HG02610 (cell line): ENCODE results near the gene BTNL3.

Source experiments
- ATAC-seq: cut with Tn5 transposase; IDR thresholded peaks from one replicate; pipeline ENCODE4 v1.9.1; 2021; ENCODE audit warnings: mild to moderate bottlenecking, moderate library complexity; ENCODE audit not compliant: unreplicated experiment

The BTNL3 gene

DNA sequence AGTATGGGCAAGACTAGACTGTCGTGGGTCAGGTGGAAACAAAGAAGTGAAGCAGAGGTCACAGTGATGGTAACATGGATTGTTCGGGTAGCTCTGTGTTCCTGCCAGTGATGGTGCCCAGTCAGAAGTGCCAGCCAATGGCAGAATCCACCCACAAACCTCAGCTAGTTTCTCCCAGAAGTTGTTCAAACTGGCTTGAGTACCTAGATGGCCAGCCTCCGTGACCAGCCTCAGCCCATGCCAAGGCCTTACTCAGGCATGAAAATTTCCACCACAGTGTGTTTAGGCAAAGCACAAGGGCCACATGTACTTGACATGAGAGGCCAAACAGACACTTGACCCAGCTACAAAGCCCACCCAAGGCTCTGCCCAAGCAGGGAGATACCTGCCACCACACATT lies 32.0 kb downstream of the BTNL3 start:
- no peak for ATAC-seq

DNA sequence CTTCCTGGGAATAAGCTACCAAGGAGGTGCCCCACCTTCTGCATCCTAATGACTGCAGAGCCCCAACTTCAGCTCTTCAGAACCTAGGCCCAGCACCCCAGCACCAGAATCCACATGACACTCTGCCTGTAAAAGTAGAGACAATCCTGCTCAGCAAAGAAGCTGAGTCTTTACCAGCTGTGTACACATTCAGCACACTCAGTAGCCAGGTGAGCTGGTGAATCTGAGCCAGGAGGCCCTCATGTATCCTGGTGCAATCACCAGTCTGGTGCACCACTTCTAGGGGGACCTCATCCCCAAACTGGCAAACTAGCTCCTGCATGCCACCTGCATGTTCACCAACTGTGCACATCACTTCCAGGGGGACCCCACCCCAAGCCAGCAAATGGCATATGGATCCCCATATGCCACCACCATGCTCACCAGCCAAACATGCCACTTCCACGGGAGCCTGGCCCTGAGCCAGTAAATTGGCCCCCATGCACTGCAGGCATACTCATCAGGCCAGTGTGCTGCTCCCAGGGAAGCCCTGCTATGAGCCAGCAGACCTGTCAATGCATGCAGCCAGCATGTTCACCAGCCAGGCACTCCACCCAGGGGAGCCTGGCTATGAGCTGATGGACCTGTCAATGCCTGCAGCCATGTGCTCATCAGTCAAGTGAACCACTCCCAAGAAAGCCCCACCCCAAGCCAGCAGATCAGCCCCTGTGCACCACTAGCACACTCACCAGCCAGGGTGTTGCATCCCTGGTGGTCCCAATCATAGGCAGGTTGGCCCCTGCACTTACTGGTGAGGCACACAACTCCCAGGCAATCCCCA lies 35.8 kb downstream of the BTNL3 start:
- ATAC-seq, result no peak

DNA sequence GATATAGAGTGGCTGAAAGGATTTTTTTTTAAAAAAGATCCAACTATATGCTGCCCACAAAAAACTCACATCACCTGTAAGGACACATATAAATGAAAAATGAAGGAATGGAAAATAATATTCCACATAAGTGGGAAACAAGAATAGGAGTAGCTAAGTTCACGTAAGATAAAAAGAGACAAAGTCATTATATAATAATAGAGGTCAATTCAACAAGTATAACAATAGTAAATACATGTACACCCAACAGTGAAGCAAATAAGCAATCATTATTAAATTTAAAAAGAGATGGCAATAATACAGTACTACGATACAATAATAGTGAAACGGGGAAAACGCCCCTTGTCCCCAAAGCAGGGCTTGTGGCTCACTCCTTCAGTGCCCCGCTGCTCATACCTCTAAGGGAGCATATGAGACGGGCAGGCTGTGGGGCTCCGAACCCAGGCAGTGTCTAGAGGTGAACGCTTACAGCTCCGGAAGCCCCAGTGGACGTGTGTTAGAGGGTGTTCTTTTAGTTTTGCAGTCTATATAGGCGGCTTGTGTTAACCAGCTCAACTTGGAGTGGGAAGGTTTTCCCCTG lies 38.9 kb downstream of the BTNL3 start:
- no peak for ATAC-seq

DNA sequence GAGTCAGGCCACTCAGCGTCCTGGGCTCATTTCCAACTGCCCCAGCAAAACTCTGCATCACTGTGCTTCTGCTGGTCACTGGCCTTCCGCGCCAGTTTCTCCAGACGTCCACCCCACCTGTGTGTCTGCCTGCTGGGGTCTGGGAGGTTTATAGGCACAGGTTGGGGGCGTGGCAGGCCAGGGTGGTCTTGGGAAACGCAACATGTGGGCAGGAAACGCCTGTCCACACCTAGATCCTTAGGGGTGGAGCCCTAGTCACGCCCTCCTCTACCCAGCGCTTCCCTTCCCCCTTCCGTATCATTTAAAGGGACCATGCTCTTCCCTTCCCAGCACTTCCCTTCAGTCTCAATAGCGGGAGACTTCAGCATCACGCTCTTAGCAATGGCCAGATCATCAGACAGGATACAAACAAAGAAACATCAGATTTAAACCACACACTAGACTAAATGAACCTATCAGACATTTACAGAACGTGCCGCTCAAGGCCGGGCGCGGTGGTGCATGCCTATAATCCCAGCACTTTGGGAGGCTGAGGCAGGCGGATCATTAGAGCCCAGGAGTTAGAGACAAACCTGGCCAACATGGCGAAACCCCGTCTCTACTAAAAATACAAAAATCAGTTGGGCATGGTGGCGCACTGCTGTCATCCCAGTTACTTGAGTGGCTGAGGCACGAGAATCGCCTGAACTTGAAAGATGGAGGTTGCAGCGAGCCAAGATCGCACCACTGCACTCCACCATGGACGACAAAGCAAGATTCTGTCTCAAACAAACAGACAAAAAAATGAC lies 39.6 kb downstream of the BTNL3 start:
- no peak for ATAC-seq

DNA sequence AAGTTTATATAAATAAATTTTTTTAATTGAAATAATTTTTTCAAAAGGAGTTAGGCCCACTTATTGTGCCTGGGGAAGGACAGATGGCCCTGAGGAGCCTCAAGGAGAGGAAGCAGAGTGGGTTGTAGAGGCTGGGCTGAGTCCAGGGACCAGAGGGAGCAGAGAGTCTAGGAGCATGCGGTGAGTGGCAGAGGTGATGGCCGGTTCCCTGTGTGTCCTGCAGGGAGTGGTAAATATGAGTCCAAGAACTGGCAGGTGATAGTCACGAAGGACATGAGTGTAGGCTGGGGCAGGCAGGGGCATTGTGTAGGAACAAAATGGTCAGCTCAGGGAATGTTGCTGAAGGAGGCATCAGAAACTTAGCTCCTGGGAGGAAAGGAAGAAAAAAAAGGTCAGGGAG lies 43.1 kb downstream of the BTNL3 start:
- no peak for ATAC-seq

DNA sequence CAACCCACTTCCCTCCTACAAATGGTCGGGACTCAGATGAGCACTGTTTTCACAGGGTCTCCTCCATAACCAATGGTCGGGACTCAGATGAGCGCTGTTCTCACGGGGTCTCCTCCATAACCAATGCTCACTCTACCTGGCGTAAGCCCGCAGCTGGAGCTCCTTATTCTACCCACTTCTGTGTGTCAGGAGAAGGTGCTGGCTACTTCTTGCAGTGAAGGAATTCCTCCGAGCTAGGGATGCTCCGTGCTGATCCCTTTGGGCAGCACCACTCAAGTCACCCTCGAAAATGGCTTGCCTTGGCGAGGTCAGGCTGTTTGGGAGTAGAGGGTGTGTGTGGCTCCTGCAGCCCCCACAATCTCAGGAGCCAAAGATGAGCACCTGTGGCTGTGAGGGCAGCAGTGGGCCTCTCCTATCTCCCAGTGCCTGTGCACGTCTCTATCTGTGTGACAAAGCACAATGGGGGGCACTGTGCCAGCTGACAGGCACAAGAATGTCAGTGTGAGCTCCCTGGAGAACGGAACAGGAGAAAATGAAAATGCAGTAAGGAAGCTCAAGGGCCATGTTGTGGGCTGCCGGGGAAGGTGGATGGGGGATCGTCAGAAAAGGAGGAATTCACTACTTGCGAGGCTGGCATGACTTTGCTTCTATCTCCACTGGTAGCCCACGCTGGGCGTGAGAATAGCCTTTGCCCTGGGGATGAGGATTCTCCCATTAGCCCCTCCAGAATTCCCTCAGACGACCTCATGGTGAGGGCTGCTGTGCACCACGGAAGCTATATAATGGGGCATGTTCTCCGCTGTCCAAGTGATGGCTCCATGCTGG lies 47.6 kb downstream of the BTNL3 start:
- no peak for ATAC-seq

DNA sequence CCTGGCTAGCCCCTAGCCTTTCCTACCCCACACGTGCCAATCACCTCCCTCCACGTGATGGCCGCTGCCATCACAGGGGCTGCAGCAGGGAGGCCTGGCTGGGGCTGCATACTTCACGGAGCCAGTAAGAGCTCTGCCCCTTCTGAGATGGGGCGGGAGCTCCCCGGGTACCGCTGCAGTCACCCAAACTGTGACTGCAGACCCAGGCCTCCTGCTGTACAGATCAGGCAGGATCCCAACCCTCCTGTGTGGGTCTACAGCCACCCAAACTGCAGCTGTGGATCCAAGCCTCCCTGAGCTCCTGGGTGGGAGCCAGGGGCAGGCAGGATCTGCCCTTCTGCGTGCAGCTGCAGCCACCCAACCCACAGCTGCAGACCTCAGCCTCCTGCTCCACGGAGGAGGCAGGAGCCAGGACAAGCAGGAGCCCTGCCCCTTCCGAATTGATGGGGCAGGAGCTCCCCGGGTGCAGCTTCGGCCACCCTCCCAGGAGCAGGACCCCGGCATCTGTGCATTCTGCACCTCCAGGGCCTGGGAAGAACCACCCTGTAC lies 48.2 kb downstream of the BTNL3 start:
- no peak for ATAC-seq

DNA sequence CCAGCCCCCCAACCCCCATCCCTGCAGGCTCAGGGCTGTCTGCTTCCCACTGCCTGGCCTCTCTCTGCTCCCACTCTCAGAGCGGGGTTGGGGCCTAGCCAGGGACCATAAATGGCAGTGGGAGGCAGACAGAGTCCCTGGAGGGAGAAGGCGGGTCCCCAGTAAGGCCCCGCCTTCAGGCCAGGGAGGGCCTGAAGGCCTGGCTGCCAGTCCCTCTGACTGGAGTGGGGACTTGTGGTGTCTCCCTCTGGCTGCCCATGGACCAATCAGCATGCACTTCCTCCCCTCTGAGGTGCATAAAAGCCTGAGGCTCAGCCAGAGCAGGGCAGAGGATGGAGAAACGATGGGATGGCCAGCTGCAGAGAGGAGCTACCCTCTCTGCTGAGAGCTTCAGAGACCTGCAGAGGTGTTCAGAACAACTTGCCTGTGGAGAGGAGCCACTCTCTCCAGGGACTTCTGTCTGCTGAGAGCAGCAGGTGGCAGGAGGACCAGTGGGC lies 48.8 kb downstream of the BTNL3 start:
- no peak for ATAC-seq

DNA sequence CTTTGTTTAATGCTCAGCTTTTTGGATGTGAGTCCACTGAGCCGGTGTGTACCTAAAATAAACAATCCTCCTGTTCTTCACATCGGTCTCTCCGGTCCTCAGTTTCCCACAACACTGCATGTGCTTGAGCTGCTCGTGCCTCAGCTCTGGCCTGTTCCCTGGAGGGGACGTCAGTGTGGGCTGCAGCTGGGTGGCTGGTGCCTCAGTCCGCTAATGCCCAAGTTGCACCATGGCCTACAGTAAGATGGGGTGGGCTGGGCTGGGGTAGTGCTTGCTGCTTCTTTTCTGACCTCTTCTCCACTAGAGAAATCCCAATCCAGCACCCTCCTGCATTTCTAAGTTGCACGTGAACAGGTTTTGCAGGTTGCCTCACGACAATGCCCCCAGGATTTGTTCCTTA lies 50.8 kb downstream of the BTNL3 start:
- ATAC-seq, result no peak

DNA sequence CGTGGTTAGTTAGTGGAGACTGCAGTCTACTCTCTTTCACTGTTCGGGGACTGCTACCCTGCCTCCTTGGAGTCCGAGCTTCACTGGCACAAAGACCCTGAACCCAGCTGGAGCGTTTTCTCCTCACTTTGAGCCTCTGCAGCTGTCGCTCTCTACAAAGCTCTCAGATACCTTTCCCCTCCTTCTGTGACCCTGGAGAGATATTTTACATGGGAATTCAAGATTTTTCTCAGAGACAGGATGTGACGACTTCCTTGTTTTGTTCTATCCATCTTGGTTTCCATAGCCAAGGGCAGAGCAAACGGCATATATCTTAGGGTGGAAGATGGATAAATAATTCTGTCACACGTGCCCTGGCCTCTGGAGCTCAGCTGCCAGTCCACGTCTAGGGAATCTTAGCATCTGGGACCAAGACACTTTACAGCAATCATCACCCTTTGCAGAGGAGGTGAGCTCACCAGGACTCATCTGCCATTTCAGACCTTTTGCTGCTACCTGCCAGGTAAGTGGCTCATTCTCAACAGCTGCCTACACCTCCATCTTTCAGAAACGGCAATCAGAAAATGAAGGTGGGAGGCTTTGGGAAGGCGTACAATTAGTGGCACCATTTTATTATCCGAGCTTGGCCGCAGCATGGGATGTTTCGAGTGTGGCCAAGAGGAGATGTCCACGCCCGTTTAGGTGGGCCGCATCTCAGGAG lies 51.4 kb downstream of the BTNL3 start, which contains the start of gene BTNL9:
Gene BTNL9 (plus strand): TSS at position 336 of the 700 bp plus-strand sequence. CDS start 5,224 bp downstream, outside the sequence.
- ATAC-seq, result no peak

DNA sequence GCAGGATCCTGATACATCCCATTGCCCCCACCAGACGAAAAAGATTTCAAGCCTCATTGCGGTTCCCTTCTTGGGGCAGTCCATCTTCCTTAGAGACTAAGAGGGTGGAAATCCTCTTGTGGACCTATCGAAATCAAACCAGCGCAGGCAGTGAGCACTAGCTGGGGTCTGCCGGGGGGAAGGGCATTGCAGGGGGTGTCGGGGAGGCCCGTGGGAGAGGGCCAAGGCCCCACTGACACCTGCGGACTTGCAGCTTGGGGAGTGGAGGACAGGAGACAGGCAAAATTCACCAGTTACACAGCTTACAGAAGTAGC lies 51.9 kb downstream of the BTNL3 start:
- no peak for ATAC-seq

DNA sequence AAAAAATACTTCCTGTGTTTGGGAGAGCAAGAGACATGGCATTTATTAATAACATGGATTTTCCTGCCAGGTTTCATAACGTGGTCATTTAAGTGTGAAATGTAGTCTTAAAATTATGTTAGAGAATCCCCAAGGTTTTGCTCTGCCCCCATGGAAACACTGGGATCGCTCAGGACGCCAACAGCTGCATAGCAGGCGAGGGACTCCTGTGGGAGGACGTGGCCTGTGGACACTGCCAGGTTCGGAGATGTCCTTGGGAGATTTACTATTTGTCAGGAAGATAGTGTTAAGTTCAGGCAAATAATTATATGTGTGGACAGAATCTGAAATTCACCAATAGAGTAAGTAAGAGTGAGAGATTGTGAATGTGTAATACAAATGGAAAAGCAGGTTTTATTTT lies 52.4 kb downstream of the BTNL3 start:
- ATAC-seq, result no peak

DNA sequence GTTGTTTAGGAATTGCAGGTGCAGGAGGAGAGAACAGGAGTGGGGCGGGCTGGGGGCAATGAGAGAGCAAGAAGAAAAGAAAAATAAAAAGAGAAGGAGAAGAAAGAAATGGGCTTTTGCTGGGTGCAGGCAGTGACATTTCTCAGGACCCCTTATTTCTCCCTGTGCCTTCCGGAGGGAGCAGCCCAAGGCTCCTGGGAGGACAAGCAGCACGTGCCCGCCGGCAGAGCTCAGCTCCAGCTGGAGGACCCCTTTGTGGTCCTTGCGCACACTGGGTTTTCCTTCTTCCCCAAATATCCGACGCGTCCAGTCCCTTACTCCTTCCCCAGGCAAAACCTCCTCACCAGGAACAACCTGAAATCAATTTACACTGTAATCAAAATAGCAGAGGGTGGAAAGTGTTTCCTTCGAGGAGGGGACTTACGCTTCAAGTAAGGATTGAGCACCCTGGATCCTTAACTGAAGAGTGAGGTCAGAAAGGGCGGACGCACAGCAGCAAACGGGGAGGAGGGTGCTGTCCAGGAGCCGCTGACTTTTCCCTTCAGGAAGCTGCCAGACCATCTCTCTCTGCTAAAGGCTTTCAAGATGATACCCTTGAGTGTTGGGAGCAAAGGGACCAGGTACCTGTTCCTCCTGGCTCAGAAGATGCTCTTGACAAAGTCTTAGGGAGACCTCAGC lies 53.5 kb downstream of the BTNL3 start:
- no peak for ATAC-seq

DNA sequence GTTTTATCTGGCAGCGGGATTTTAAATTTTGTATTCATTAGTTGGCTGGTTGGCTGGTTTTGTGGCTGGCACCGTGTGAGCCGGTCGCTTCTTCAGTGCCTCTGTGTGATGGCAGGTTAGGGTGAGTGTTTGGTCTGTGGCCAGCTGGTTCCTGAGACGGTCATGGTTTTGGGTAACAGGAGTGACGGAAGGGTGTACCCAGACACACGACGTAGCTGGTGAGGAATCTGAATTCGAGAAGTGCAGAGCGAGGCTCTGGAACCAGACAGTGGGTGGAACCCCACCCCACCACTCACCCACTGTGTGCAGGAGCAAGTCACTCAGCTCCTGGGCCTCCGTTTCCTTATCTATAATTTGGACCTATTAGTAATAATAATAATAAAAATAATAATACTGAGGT lies 54.1 kb downstream of the BTNL3 start:
- ATAC-seq, result no peak

DNA sequence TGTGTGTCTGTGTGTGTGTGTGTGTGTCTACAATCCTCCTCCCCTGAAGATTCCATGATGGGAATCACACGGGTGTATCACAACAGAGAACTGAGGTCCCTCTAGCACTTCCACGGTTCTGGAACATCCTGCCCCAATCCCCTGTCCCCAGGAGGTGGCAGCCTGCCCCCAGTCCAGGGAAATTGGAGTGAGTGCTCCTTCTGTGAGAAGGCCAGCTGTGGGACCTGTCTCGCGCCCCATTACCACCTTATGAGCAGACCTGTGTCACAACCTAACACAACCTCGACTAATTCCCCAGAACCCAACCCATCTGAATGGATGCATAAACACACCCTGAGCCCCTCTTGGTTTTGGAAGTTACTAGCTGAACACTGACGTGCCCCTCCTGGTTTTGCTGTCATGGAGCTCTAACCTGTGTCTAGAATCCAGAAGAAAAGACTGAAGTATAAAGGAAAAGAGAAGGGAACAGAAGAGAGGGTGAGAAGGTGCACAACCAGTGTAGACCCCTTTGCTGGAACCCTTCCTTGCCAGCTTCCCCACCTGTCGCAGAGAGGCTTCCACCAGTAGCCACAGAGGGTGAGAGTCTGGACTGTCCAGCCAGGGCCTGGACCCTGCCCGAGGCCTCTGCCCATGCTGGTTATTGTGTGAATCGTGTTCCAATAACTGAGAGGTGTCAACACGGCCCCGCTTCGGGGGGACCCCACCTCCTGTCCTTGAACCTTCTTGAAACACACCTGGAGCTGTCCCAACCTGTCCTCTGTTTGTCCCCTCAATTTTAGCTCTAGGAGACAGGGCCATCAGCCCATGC lies 54.8 kb downstream of the BTNL3 start:
- ATAC-seq, result no peak

DNA sequence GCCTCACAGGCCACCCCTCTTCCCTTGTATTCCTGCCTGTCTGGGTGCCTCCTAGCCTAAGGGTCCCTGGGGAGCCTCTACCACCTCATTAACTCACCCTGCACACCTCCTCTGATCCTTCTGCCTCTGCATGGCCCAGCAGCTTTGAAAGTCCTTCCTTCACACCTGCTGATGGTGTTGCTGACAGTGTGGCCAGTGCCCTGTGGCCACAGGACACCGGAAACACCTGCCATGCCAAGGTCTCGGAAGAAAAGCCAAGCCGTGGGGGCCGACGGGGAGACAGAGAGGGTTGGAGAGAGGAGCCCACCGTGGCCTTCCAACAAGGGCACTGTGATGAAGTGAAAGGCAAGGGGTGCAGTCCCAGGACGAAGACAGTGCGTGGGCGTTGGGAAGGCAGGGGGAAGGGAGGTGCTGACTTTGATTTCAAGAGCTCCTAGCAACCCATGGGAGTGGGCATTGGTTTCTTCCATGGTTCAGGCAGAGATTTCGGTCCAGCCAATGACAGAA lies 55.5 kb downstream of the BTNL3 start:
- ATAC-seq, result no peak

DNA sequence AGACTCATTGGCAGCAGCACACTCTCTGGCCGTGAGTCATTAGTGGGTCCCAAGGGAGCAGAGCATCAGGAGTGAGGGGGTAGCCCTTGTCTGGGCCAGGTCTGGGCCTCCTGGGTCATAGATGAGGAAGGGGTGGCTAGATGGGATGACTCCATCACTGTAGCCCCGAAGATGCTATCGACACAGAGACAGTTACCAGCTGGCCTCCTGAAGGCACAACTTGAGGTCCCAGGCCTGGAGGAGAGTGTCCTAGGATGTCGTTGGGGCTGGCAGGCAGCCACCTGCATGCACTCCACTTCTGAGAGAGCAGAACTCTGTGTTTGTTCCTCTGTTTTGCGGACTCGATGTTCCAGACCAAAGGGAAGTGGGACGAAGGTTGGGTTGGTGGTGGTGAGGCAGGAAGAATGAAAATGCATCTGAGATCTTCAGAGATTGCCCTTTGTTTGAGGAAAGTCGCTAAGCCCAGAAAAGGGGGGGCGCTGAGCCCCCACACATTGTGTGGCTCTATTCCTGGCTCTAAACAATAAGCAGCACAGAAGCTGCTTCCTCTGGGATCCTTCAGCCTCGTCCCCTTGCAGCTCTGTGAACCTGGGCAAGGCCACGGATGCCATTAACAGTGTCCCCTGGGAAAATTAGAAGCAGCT lies 56.1 kb downstream of the BTNL3 start:
- ATAC-seq, result no peak

DNA sequence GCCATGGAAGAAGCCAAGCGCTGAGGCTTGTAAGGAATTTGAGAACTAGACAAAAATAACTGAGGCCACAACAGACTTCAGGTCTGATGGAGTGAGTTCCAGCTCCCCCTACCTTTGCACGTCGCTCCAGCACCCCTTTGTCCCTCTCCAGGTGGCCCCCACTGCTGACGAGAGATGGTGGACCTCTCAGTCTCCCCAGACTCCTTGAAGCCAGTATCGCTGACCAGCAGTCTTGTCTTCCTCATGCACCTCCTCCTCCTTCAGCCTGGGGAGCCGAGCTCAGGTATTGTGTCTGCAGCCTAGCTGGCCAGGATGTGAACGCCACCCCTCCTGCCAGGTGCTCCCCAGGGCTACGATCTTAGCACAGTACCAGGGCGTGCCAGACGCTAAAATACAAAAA lies 56.7 kb downstream of the BTNL3 start:
- ATAC-seq, result no peak
